Hepatocyte (in vitro differentiated cells): ENCODE results near the gene CCDC88C.

Experiments used
- EZH2 ChIP-seq: fragments of 200-600 bp; sonication (generic); IDR thresholded peaks from 2 replicates; pipeline ENCODE4 v1.6.1; 2016; ENCODE audit warnings: antibody characterized with exemption, mild to moderate bottlenecking, borderline replicate concordance
- TF ChIP-seq, protein P1 (sequence below): fragments of 200-600 bp; sonication (generic); IDR thresholded peaks from 2 replicates; pipeline ENCODE4 v1.5.1; 2016; ENCODE audit warnings: antibody characterized with exemption, mild to moderate bottlenecking; ENCODE audit not compliant: poor library complexity

DNA sequence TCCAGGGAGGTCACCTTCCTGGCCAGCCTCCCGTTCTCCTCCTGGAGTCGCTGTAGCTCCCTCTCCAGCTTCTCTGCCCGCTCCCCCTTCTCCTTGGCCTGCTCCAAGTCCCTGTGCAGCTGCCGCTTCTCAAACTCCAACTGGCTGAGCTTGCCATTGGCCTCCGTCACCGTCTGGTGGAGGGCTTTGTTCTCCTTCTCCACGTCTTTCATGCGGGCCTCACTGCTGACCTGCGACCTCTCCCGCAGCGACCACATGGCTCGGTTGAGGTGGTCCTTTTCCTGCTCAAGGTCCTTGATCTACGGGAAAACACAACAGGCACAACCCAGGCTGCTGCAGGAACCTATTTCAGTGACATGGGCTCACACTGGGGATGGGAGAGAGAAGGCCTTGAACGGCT lies 103.8 kb downstream of the CCDC88C start:
- TF ChIP-seq, protein P1, sequence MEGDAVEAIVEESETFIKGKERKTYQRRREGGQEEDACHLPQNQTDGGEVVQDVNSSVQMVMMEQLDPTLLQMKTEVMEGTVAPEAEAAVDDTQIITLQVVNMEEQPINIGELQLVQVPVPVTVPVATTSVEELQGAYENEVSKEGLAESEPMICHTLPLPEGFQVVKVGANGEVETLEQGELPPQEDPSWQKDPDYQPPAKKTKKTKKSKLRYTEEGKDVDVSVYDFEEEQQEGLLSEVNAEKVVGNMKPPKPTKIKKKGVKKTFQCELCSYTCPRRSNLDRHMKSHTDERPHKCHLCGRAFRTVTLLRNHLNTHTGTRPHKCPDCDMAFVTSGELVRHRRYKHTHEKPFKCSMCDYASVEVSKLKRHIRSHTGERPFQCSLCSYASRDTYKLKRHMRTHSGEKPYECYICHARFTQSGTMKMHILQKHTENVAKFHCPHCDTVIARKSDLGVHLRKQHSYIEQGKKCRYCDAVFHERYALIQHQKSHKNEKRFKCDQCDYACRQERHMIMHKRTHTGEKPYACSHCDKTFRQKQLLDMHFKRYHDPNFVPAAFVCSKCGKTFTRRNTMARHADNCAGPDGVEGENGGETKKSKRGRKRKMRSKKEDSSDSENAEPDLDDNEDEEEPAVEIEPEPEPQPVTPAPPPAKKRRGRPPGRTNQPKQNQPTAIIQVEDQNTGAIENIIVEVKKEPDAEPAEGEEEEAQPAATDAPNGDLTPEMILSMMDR: no peak
- TF ChIP-seq EZH2: no peak
